Measurements from ENCODE around the gene TMIGD3.
A peak's percentile ranks its signal among the peaks of the same experiment; 100 is the strongest.

The TMIGD3 gene

DNA sequence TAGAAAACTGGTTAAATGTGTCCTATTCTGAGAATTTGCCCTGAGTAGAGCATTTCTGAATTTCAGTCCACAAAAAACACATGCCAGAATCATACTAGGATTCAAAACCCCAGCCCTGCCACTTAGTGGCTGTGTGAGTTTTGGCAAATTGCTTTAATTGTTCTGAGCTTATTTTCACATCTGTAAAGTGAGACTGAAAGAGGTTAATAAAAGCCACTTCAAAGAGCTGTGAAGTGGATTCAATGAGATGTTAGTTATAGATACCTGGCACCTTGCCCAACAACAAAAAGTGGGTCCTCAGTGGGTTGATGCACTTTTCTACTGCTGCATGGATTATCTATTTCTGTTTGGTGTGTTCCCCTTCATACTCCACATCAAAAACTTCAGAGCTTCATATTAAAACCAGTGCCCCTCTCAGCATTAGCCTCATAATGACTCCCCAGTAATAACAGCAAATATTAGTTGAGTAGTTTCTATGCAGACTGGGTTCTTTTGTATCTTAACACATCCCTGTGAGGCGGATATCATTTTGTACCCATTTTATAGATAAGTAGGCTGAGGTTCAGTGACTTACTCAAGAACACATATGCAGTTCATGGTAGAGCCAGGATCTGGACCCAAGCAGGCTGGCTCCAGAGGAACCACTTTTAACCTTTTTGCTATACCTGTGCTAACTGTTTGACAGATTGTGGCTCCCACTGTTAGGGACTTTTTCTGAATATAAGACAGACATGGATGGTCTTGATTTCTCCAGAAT lies 14.2 kb upstream of the TMIGD3 start:
- H3K27me3 ChIP-seq (replicated peaks; ENCODE audit: control insufficient read depth, insufficient read depth, low read length): no peaks in the 10 kb centered on the region
- DNase-seq (ENCODE audit: extremely low read depth, insufficient read length): no peak

GRCh38 chr1:111516005-111516535 lies 12.6 kb upstream of the TMIGD3 start:
- H3K27me3 ChIP-seq (replicated peaks; ENCODE audit: control insufficient read depth, insufficient read depth, low read length): no peaks in the 10 kb centered on the region
- H3K36me3 ChIP-seq (ENCODE audit: control insufficient read depth, insufficient read depth, low read length): no peaks in the 10 kb centered on the region
- DNase-seq (ENCODE audit: extremely low read depth, insufficient read length): peak; percentile 79
- TF ChIP-seq, protein P1, sequence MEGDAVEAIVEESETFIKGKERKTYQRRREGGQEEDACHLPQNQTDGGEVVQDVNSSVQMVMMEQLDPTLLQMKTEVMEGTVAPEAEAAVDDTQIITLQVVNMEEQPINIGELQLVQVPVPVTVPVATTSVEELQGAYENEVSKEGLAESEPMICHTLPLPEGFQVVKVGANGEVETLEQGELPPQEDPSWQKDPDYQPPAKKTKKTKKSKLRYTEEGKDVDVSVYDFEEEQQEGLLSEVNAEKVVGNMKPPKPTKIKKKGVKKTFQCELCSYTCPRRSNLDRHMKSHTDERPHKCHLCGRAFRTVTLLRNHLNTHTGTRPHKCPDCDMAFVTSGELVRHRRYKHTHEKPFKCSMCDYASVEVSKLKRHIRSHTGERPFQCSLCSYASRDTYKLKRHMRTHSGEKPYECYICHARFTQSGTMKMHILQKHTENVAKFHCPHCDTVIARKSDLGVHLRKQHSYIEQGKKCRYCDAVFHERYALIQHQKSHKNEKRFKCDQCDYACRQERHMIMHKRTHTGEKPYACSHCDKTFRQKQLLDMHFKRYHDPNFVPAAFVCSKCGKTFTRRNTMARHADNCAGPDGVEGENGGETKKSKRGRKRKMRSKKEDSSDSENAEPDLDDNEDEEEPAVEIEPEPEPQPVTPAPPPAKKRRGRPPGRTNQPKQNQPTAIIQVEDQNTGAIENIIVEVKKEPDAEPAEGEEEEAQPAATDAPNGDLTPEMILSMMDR (IDR thresholded peaks at IDR 0.05; ENCODE audit: insufficient read depth, low read length, poor library complexity, severe bottlenecking): peak; percentile 38
- peak overlapping the region; percentile 53 for H3K4me3 ChIP-seq (replicated peaks; ENCODE audit: low read depth, low read length)

More for the DNA sequence above, 14.2 kb upstream of the TMIGD3 start:
- no peaks in the 10 kb centered on the region for H3K36me3 ChIP-seq (ENCODE audit: control insufficient read depth, insufficient read depth, low read length)
- TF ChIP-seq, protein P1 (IDR thresholded peaks at IDR 0.05; ENCODE audit: insufficient read depth, low read length, poor library complexity, severe bottlenecking): no peak
- no peak overlapping the region for H3K4me3 ChIP-seq (replicated peaks; ENCODE audit: low read depth, low read length)

DNA sequence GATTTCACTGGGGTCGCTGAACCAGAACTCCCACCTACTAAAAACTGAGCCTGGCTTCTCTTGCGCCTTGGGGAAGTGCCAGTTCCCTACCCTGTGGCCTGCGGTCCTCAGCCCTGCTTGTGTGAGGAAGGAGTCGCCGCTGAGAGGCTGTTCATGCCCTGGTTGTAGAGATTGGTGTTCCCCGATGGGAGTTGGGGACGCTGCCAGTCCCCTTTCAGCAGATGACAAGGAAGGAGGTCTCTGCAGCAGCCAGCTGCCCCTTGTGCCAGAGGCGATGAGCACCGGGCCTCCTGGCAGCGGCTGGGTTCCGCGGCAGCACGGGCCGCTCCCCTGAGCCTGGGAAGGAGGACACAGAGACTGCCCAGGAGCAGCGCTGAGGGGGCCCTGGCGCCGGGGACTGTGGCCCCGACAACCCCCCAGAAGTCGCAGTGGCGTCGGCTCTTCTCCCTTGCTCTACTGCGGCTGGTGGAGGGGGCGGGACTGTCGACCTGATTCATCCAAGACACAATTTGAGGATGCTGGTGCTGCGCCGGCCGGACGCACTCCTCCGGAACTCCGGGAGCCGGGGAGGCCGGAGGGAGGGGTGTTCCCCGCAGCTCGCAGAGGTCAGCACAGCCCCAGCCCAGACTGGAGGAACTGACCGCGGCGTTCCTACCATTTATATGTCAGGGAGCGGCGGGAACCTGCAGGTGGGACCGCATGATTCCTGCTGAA lies 12.0 kb upstream of the TMIGD3 start:
- Histone ChIP-seq H3K36me3 (ENCODE audit: control insufficient read depth, insufficient read depth, low read length) (no peaks in the 10 kb centered on the region), H3K27me3 (replicated peaks; ENCODE audit: control insufficient read depth, insufficient read depth, low read length) (no peaks in the 10 kb centered on the region), H3K4me3 (replicated peaks; ENCODE audit: low read depth, low read length) (peak overlapping the region; percentile 53)
- TF ChIP-seq, protein P1 (IDR thresholded peaks at IDR 0.05; ENCODE audit: insufficient read depth, low read length, poor library complexity, severe bottlenecking): no peak
- DNase-seq (ENCODE audit: extremely low read depth, insufficient read length): peak; percentile 45

DNA sequence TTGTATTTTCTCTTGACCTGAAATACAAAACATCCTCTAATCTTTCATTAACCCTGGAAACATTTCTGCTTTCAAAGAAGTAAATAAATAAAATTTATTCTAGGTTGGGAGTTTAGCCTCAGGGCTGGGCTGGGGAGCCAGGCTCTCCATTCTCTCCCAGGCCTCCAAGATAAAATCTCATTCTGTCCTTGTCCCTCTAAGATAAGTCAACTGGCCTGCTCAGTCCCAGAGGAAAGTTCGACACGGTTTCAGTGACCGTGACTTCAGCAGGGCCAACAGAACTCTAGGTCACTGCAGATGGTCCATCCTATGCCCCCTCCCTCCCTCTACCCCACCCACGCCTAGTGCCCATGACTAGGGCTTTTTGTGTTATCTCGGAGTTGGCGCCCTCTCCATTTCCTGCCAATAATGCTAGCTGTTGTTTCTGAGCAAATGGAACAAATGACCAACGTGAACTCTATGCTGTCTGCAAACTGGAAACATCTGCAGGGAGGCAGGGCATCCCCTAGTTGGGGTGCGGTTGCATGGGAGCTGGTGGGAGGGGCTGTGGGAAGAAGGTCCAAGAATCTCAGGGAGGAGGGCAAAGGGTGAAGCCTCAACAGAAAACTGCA lies 10.1 kb upstream of the TMIGD3 start:
- Histone ChIP-seq H3K36me3 (ENCODE audit: control insufficient read depth, insufficient read depth, low read length) (no peaks in the 10 kb centered on the region), H3K27me3 (replicated peaks; ENCODE audit: control insufficient read depth, insufficient read depth, low read length) (no peaks in the 10 kb centered on the region), H3K4me3 (replicated peaks; ENCODE audit: low read depth, low read length) (no peak overlapping the region)
- TF ChIP-seq, protein P1 (IDR thresholded peaks at IDR 0.05; ENCODE audit: insufficient read depth, low read length, poor library complexity, severe bottlenecking): no peak
- no peak for DNase-seq (ENCODE audit: extremely low read depth, insufficient read length)

GRCh38 chr1:111512931-111513330 lies 9.5 kb upstream of the TMIGD3 start:
- no peak for DNase-seq (ENCODE audit: extremely low read depth, insufficient read length)
- TF ChIP-seq, protein P1 (IDR thresholded peaks at IDR 0.05; ENCODE audit: insufficient read depth, low read length, poor library complexity, severe bottlenecking): no peak

More at GRCh38 chr1:111512931-111513330, 9.5 kb upstream of the TMIGD3 start:
- no peaks in the 10 kb centered on the region for H3K27me3 ChIP-seq (replicated peaks; ENCODE audit: control insufficient read depth, insufficient read depth, low read length)
- H3K4me3 ChIP-seq (replicated peaks; ENCODE audit: low read depth, low read length): no peak overlapping the region
- no peaks in the 10 kb centered on the region for H3K36me3 ChIP-seq (ENCODE audit: control insufficient read depth, insufficient read depth, low read length)

All from GM06990 (cell line).